HG03469 (cell line): ENCODE results near the gene ACTL8.

Experiments used
- ATAC-seq: cut with Tn5 transposase; IDR thresholded peaks from one replicate; pipeline ENCODE4 v1.9.1; 2021; ENCODE audit warnings: mild to moderate bottlenecking, moderate library complexity, moderate number of reproducible peaks; ENCODE audit not compliant: unreplicated experiment

ACTL8 gene

GRCh38 chr1:17799642-17800041 is 44.5 kb downstream of the ACTL8 start:
- ATAC-seq: no peak

DNA sequence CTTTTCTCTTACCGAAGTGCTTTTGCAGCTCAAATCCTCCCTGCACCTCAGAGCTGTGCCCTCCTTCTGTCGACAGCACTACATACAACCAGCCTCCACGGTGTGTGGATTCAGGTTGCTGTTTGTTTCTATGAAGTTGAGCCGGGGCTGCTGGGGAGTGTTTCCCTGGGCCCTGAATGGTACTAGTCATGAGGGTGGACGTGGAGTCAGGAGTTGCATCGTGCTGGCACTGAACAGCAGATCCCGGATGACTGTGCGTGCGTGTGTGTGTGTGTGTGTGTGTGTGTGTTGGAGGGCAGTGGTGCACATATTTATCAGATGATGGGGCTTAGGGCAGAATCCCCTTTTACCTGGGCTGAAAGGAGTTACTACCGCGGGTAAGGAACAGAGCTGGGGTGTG is 47.0 kb downstream of the ACTL8 start:
- ATAC-seq: no peak

GRCh38 chr1:17802945-17803344 is 47.8 kb downstream of the ACTL8 start:
- ATAC-seq: no peak

- ATAC-seq: no peak
Observed at GRCh38 chr1:17805869-17806684, 50.9 kb downstream of the ACTL8 start.

- ATAC-seq: no peak
Observed at GRCh38 chr1:17808816-17809215, 53.7 kb downstream of the ACTL8 start.

GRCh38 chr1:17810668-17811067 is 55.5 kb downstream of the ACTL8 start:
- ATAC-seq: no peak

DNA sequence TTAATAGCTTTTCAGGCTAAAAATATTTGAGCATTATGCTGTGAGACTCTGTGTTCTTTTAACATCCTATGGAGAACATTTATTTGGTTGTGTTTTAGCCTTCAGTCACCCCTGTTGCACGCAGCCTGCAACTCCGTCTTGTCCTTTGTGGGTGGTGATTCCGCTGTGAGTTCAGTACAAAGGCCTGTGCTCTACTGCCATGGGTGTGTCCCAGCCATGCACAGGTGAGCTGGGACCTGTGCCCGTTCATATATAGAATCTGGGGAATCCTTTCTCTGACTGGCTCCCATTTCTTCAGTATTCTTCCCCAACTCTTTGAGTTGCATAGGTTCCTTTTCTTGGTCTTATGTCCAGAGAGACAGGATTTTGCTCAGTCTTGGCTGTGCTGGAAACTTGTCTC is 61.4 kb downstream of the ACTL8 start:
- no peak for ATAC-seq

- no peak for ATAC-seq
Observed at GRCh38 chr1:17819129-17819802, 64.1 kb downstream of the ACTL8 start.

GRCh38 chr1:17820198-17820597 is 65.1 kb downstream of the ACTL8 start:
- ATAC-seq: no peak

DNA sequence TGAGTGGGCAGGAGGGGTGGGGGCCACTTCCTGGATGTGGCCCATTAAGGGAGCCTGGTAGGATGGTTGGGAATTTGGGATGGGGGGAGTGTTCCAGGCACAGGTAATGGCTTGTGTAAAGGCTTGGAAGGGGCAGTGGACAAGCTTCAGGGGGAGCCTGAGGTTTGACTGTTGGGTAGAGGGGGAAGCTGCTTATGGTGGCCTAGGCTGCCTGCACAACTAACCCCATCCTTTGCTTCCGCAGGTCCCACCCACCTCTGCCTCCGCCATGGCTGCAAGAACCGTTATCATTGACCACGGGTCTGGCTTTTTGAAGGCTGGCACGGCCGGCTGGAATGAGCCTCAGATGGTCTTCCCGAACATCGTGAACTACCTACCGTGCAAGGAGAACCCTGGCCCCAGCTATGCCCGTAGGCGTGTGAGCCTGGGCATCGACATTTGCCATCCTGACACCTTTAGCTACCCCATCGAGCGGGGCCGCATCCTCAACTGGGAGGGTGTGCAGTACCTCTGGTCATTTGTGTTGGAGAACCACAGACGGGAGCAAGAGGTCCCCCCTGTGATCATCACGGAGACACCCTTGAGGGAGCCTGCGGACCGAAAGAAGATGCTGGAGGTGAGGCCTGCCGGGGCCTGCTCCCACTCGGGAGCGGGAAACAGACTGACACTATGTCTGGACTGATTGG is 67.8 kb downstream of the ACTL8 start:
- ATAC-seq: no peak

- ATAC-seq: no peak
Observed at GRCh38 chr1:17825273-17826164, 70.4 kb downstream of the ACTL8 start.

- ATAC-seq: no peak
Observed at GRCh38 chr1:17826165-17826488, 71.0 kb downstream of the ACTL8 start.

GRCh38 chr1:17828991-17829390 is 73.9 kb downstream of the ACTL8 start:
- no peak for ATAC-seq

DNA sequence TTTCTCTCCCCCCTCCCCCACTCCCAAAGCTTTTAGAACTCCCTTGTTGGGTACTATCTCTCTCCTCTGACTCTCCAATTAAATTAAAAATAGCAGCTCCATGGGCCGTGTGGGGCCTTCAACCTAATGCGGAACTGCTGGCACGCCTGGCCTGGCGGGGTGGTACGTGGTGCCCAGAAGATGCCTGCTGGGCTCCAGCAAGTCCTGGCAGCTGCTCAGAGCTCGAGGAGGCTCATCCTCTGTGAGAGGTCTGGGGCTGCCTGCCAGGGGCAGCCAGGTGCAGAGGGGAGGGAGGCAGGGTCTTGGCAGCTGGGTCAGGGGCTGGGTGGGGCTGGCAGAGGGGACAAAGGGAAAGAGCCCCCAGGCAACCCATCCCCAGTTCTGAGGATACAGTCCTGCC is 74.4 kb downstream of the ACTL8 start:
- ATAC-seq: no peak

DNA sequence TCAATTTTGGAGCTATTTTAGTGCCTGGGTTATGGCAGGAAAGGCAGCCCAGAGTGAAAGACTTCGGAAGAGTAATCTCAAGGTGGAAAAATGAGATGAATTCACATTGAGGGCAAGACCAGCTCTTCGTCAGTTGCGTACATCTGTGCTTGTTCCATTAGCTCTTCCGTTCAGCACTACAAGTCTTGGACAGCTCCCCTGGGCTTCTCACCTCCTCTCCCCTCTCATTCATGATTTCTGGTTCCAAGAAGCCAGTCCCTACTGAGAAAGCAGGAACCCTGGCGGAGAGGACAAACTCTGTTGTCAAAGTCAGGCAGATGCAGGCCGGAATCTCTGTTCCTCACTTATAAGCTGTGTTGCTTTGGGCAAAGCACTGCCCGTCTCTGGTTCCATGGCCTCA is 76.5 kb downstream of the ACTL8 start:
- ATAC-seq: no peak

GRCh38 chr1:17833661-17834501 is 78.7 kb downstream of the ACTL8 start:
- no peak for ATAC-seq

DNA sequence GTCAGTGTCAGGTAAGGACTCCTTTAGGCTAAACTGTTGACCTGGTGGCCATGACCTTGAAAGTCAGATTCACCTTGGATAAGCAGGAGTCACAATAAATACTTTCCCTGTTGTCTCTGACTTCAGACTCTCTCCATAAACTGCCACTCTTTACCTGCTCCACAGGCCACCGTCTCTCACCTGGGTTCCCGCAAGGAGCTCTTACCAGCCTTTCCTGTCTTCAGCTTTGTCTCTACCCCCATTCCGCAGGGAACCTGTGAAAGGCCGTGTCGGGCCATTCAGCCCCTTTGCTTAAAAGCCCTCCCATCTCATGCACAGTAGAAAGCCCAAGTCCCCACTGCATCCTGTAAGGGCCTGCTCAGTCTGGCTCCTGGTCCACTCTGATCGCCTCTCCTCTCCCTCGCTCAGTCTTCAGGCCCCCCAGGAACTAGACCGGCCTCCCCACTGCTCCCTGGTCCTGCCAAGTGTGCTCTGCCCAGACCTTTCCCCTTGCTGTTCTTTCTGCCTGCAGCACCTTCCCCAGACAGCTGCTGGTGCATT is 79.5 kb downstream of the ACTL8 start:
- no peak for ATAC-seq

DNA sequence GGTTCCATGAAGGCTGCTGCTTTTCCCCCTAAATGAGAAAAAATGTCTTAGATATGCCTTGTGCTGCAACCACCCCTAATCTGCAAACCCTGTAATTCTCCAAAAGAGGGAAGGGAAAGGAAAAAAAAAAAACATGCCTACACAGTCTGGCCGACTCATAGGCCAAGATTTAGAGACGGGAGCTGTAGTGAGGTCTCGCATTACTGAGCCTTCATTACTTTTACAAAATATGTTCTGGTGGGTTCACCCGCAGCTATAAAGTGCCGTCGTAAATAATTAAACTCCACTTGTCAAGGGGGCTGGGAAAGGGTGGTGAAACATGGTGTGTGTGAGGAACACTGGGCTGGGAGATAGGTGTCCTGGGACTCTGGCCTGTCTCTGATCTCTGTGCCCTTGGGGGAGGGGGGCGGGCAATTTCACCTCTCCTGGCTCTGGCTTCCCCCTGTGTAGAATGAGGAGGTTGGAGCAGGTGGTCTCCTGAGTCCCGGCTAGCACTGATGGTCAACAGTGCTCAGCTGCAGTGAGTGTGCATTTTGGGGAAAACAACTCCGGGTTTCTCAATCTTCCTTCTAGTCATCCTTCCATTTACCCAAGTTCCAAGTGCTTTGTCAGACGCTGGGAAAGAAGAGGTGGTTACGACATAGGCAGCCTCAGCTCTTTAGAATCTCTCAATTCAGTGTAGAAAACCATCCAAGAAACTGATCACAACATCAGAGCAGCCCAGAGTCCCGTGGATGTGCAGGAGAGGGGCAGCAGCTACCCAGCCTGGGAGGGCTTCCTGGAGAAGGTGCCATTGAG is 82.3 kb downstream of the ACTL8 start:
- no peak for ATAC-seq

DNA sequence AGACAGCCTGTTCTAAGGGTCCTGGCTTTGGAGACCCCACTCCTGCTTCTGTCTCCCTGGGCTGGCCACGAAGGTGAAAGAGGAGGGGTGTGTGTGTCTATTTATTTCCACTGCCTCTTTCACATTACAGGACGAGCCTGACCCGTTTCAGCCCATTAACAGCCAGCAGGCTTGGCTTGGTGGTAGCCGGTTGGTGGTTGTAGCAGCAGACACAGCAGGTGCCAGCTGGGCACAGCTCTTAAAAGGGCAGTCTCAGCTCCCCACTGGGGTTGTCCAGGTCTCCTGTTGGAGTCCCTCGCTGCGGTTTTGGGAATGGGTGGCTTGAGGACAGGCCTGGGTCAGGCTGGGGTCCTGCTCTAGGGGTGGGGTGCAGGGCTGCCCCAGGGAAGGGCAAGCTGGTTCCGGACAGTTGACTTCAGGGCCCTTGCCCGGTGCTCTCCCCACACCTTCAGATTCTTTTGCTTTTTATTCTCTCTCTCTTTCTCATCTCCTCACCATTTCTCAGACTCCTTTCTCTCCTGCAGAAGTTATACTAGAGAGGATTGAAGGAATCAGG is 84.6 kb downstream of the ACTL8 start:
- ATAC-seq: no peak
